HEK293 (cell line): ENCODE measurements around the gene KPTN.

Experiments used
- CTCF ChIP-seq: fragments of 450-650 bp; formaldehyde crosslinking; IDR thresholded peaks from 2 replicates; pipeline ENCODE4 v1.5.1; 2016; ENCODE audit warnings: missing biosample characterization, missing genetic modification characterization
- PATZ1 ChIP-seq: fragments of 450-650 bp; formaldehyde crosslinking; IDR thresholded peaks from 2 replicates; pipeline ENCODE4 v1.5.1; 2016; ENCODE audit warnings: missing biosample characterization, missing genetic modification characterization
- ZNF24 ChIP-seq: fragments of 450-650 bp; formaldehyde crosslinking; IDR thresholded peaks from 2 replicates; pipeline ENCODE4 v1.5.1; 2016; ENCODE audit warnings: missing biosample characterization, missing genetic modification characterization
- ZNF747 ChIP-seq: fragments of 450-650 bp; formaldehyde crosslinking; IDR thresholded peaks from 2 replicates; pipeline ENCODE4 v1.5.1; 2016; ENCODE audit warnings: missing biosample characterization, missing genetic modification characterization
- ZNF837 ChIP-seq: fragments of 450-650 bp; formaldehyde crosslinking; IDR thresholded peaks from 2 replicates; pipeline ENCODE4 v1.5.1; 2016; ENCODE audit warnings: missing biosample characterization, missing genetic modification characterization

GRCh38 chr19:47458672-47459071 lies 25.3 kb downstream of the KPTN start:
- TF ChIP-seq PATZ1 (tag by site-specific recombination) (no peak), CTCF (tag by site-specific recombination) (no peak), ZNF747 (tag by site-specific recombination) (no peak), ZNF24 (tag by site-specific recombination) (no peak), ZNF837 (no peak)
